ENCODE data around the gene PSMA2. TPM values are rescaled to one million over a fixed set of nuclear protein-coding genes. Genes with fewer than 3 reads are reported as not detected.

The PSMA2 gene
- total RNA-seq, 1 experiment from 2014 or later, result 228 TPM

- CTCF ChIA-PET, result no interaction called here
- no peak overlapping the region for H3K4me3 Mint-ChIP-seq
- H3K27ac Mint-ChIP-seq, result no peak overlapping the region
- no peaks in the 10 kb centered on the region for H3K9me3 Mint-ChIP-seq
- peaks cover 86% of the 10 kb centered on the region for H3K36me3 Mint-ChIP-seq
- H3K4me1 Mint-ChIP-seq, result peaks cover 4% of the 10 kb centered on the region
- DNase-seq (ENCODE audit: low spot score), result no peak
- POLR2A ChIA-PET, result no interaction called here
- ATAC-seq, result no peak
- H3K27me3 Mint-ChIP-seq (ENCODE audit: low read depth), result no peaks in the 10 kb centered on the region
- TF ChIP-seq ETV6 (CRISPR knock-in tag; IDR thresholded peaks at IDR 0.05) (no peak), ZNF425 (CRISPR knock-in tag; conservative IDR thresholded peaks at IDR 0.05) (no peak), ZBTB43 (CRISPR knock-in tag; IDR thresholded peaks at IDR 0.05) (no peak), RORB (CRISPR knock-in tag; IDR thresholded peaks at IDR 0.05) (no peak), JAZF1 (CRISPR knock-in tag; IDR thresholded peaks at IDR 0.05) (no peak), MYBL2 (CRISPR knock-in tag; IDR thresholded peaks at IDR 0.05) (no peak), ZNF121 (CRISPR knock-in tag; IDR thresholded peaks at IDR 0.05) (no peak), EMX1 (CRISPR knock-in tag; IDR thresholded peaks at IDR 0.05) (no peak), ARID4B (CRISPR knock-in tag; IDR thresholded peaks at IDR 0.05; ENCODE audit: borderline replicate concordance) (no peak), CBFB (CRISPR knock-in tag; IDR thresholded peaks at IDR 0.05; ENCODE audit: low read depth) (no peak), PRRX2 (CRISPR knock-in tag; IDR thresholded peaks at IDR 0.05) (no peak), SP1 (CRISPR knock-in tag; conservative IDR thresholded peaks at IDR 0.05) (no peak), ZNF219 (CRISPR knock-in tag; IDR thresholded peaks at IDR 0.05; ENCODE audit: borderline replicate concordance) (no peak), NFATC4 (CRISPR knock-in tag; IDR thresholded peaks at IDR 0.05) (no peak), RELA (CRISPR knock-in tag; IDR thresholded peaks at IDR 0.05; ENCODE audit: borderline replicate concordance) (no peak)
Measured at GRCh38 chr7:42922017-42922753, 9.8 kb downstream of the PSMA2 start.

- Mint-ChIP-seq H3K4me1 (peaks cover 27% of the 10 kb centered on the region), H3K4me3 (no peak overlapping the region), H3K36me3 (peaks cover 59% of the 10 kb centered on the region), H3K27ac (no peak overlapping the region), H3K27me3 (ENCODE audit: low read depth) (no peaks in the 10 kb centered on the region), H3K9me3 (no peaks in the 10 kb centered on the region)
- CTCF ChIA-PET, result no interaction called here
- POLR2A ChIA-PET, result no interaction called here
- TF ChIP-seq PREB (CRISPR knock-in tag; IDR thresholded peaks at IDR 0.05; ENCODE audit: borderline replicate concordance) (no peak), ZNF317 (CRISPR knock-in tag; IDR thresholded peaks at IDR 0.05; ENCODE audit: borderline replicate concordance, low read depth) (no peak), TP53 (CRISPR knock-in tag; IDR thresholded peaks at IDR 0.05) (no peak), TEAD1 (CRISPR knock-in tag; IDR thresholded peaks at IDR 0.05) (no peak), CBFB (CRISPR knock-in tag; IDR thresholded peaks at IDR 0.05; ENCODE audit: low read depth) (no peak), NFYB (CRISPR knock-in tag; conservative IDR thresholded peaks at IDR 0.05; ENCODE audit: low read depth) (no peak)
- ATAC-seq (no peak), DNase-seq (ENCODE audit: low spot score) (no peak)
Measured at GRCh38 chr7:42915356-42915755, 16.6 kb downstream of the PSMA2 start.
